ENCODE results near the gene TOR4A. TPM values are rescaled to one million over a fixed set of nuclear protein-coding genes. Genes with fewer than 3 reads are reported as not detected.
A peak's percentile ranks its signal among the peaks of the same experiment; 100 is the strongest.

The TOR4A gene
- total and polyA plus RNA-seq, 10 of the 15 experiments (the other 5 are each of a cell fraction or from before 2014, with no cell fraction given): 2.0 to 19.9 (median 3.7) TPM

DNA sequence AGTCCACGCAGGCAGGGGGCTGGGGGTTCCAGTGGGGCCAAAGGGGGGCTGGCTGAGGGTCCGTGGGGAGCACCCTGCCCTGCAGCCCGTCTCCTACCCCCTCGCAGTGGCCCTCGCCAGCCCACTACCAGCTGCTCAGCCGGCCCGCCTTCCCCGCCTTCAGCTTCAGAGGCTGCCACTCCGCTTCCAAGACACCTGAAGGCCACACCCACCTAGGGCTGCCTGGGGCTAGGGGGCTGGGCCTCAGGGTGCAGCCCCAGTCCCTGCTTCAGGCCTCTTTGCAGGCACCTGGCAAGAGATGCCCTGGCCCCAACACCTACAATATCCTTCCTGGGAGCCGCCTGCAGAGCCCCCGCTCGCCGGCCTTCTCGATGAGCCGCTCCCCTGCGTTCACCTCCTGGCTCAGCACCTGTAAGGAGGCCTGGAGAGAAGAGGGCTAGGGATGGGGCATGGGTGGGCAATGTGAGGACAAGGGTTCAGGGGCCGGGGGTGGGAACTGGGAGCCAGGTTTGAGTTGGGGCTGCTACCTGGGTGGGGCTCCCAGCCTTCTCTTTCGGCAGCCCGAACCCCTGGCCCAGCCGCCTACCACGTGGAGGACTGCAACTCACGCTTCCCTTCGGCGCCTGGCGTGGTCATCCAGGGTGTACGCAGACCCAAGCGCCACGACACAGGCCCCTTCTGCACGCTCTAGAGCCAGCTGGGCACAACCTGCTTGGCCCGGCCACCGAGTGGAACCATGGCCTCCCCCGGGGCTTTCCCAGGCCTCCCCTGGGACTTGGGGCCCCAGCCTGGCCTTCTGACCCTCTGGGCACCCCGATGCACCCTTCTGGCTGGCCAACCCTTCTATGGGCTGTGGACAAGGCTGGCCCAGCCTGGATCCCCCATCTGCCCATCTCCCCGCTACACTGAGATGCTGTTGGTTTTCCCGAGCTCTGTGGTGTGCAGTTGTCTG lies 24.7 kb upstream of the TOR4A start (continued):
- TF ChIP-seq, protein P1, sequence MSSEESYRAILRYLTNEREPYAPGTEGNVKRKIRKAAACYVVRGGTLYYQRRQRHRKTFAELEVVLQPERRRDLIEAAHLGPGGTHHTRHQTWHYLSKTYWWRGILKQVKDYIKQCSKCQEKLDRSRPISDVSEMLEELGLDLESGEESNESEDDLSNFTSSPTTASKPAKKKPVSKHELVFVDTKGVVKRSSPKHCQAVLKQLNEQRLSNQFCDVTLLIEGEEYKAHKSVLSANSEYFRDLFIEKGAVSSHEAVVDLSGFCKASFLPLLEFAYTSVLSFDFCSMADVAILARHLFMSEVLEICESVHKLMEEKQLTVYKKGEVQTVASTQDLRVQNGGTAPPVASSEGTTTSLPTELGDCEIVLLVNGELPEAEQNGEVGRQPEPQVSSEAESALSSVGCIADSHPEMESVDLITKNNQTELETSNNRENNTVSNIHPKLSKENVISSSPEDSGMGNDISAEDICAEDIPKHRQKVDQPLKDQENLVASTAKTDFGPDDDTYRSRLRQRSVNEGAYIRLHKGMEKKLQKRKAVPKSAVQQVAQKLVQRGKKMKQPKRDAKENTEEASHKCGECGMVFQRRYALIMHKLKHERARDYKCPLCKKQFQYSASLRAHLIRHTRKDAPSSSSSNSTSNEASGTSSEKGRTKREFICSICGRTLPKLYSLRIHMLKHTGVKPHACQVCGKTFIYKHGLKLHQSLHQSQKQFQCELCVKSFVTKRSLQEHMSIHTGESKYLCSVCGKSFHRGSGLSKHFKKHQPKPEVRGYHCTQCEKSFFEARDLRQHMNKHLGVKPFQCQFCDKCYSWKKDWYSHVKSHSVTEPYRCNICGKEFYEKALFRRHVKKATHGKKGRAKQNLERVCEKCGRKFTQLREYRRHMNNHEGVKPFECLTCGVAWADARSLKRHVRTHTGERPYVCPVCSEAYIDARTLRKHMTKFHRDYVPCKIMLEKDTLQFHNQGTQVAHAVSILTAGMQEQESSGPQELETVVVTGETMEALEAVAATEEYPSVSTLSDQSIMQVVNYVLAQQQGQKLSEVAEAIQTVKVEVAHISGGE (CRISPR knock-in tag; IDR thresholded peaks at IDR 0.05): no peak
- TF ChIP-seq BRCA1 (IDR thresholded peaks at IDR 0.05; ENCODE audit: low read depth, low read length) (no peak), ZNF24 (IDR thresholded peaks at IDR 0.05) (no peak), BMI1 (IDR thresholded peaks at IDR 0.05; ENCODE audit: borderline replicate concordance) (no peak), MXI1 (IDR thresholded peaks at IDR 0.05; ENCODE audit: low read depth, low read length) (no peak), NFYA (IDR thresholded peaks at IDR 0.05; ENCODE audit: borderline replicate concordance, low read depth, low read length) (no peak), SMAD5 (IDR thresholded peaks at IDR 0.05; ENCODE audit: low read depth) (no peak), YY1 (IDR thresholded peaks at IDR 0.05; ENCODE audit: low read depth, low read length) (no peak), KAT2A (conservative IDR thresholded peaks at IDR 0.05; ENCODE audit: control insufficient read depth, low read depth, low read length) (no peak), DPF2 (IDR thresholded peaks at IDR 0.05) (no peak), POLR2AphosphoS2 (IDR thresholded peaks at IDR 0.05; ENCODE audit: low read depth, low read length) (no peak), ESRRA (IDR thresholded peaks at IDR 0.05; ENCODE audit: low read length) (no peak), HCFC1 (IDR thresholded peaks at IDR 0.05; ENCODE audit: low read length) (no peak), CHD1 (IDR thresholded peaks at IDR 0.05; ENCODE audit: low read depth, low read length) (no peak)
- TF ChIP-seq, protein P2, sequence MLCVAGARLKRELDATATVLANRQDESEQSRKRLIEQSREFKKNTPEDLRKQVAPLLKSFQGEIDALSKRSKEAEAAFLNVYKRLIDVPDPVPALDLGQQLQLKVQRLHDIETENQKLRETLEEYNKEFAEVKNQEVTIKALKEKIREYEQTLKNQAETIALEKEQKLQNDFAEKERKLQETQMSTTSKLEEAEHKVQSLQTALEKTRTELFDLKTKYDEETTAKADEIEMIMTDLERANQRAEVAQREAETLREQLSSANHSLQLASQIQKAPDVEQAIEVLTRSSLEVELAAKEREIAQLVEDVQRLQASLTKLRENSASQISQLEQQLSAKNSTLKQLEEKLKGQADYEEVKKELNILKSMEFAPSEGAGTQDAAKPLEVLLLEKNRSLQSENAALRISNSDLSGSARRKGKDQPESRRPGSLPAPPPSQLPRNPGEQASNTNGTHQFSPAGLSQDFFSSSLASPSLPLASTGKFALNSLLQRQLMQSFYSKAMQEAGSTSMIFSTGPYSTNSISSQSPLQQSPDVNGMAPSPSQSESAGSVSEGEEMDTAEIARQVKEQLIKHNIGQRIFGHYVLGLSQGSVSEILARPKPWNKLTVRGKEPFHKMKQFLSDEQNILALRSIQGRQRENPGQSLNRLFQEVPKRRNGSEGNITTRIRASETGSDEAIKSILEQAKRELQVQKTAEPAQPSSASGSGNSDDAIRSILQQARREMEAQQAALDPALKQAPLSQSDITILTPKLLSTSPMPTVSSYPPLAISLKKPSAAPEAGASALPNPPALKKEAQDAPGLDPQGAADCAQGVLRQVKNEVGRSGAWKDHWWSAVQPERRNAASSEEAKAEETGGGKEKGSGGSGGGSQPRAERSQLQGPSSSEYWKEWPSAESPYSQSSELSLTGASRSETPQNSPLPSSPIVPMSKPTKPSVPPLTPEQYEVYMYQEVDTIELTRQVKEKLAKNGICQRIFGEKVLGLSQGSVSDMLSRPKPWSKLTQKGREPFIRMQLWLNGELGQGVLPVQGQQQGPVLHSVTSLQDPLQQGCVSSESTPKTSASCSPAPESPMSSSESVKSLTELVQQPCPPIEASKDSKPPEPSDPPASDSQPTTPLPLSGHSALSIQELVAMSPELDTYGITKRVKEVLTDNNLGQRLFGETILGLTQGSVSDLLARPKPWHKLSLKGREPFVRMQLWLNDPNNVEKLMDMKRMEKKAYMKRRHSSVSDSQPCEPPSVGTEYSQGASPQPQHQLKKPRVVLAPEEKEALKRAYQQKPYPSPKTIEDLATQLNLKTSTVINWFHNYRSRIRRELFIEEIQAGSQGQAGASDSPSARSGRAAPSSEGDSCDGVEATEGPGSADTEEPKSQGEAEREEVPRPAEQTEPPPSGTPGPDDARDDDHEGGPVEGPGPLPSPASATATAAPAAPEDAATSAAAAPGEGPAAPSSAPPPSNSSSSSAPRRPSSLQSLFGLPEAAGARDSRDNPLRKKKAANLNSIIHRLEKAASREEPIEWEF (IDR thresholded peaks at IDR 0.05; ENCODE audit: insufficient replicate concordance, low read depth, low read length): no peak
- TF ChIP-seq, protein P3, sequence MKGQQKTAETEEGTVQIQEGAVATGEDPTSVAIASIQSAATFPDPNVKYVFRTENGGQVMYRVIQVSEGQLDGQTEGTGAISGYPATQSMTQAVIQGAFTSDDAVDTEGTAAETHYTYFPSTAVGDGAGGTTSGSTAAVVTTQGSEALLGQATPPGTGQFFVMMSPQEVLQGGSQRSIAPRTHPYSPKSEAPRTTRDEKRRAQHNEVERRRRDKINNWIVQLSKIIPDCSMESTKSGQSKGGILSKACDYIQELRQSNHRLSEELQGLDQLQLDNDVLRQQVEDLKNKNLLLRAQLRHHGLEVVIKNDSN (IDR thresholded peaks at IDR 0.05; ENCODE audit: borderline replicate concordance, extremely low read length, insufficient read depth, low read depth, low read length): no peak
- TF ChIP-seq, protein P4, sequence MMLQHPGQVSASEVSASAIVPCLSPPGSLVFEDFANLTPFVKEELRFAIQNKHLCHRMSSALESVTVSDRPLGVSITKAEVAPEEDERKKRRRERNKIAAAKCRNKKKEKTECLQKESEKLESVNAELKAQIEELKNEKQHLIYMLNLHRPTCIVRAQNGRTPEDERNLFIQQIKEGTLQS (IDR thresholded peaks at IDR 0.05; ENCODE audit: borderline replicate concordance, extremely low read depth, low read depth, low read length): no peak
- TF ChIP-seq, protein P5, sequence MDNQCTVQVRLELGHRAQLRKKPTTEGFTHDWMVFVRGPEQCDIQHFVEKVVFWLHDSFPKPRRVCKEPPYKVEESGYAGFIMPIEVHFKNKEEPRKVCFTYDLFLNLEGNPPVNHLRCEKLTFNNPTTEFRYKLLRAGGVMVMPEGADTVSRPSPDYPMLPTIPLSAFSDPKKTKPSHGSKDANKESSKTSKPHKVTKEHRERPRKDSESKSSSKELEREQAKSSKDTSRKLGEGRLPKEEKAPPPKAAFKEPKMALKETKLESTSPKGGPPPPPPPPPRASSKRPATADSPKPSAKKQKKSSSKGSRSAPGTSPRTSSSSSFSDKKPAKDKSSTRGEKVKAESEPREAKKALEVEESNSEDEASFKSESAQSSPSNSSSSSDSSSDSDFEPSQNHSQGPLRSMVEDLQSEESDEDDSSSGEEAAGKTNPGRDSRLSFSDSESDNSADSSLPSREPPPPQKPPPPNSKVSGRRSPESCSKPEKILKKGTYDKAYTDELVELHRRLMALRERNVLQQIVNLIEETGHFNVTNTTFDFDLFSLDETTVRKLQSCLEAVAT (IDR thresholded peaks at IDR 0.05): 0 out of 2 replicates have a peak, but pooled peaks have one; percentile 19

Data from GM12878 (cell line).